ENCODE results near the gene FLT1. TPM values are rescaled to one million over a fixed set of nuclear protein-coding genes. Genes with fewer than 3 reads are reported as not detected.
A peak's percentile ranks its signal among the peaks of the same experiment; 100 is the strongest.

The FLT1 gene
- total RNA-seq, 2 donors from 2014 or later: 0.27 to 0.42 TPM

GRCh38 chr13:28392896-28393505 is 101.9 kb downstream of the FLT1 start:
- DNase-seq: no peak
- H3K36me3 Mint-ChIP-seq (ENCODE audit: low read depth): no peaks in the 10 kb centered on the region
- no peak for ATAC-seq
- H3K4me1 Mint-ChIP-seq: no peaks in the 10 kb centered on the region
- H3K4me3 Mint-ChIP-seq: no peak overlapping the region
- no peaks in the 10 kb centered on the region for H3K9me3 ChIP-seq (ENCODE audit: control insufficient read depth, low read length, poor library complexity, severe bottlenecking)
- H3K27ac Mint-ChIP-seq: no peak overlapping the region
- H3K27me3 Mint-ChIP-seq: peaks cover 31% of the 10 kb centered on the region

GRCh38 chr13:28392428-28392827 is 102.5 kb downstream of the FLT1 start:
- H3K4me1 Mint-ChIP-seq: no peaks in the 10 kb centered on the region
- H3K36me3 Mint-ChIP-seq (ENCODE audit: low read depth): no peaks in the 10 kb centered on the region
- H3K27me3 Mint-ChIP-seq: peaks cover 37% of the 10 kb centered on the region
- DNase-seq (no peak), ATAC-seq (no peak)
- no peaks in the 10 kb centered on the region for H3K9me3 ChIP-seq (ENCODE audit: control insufficient read depth, low read length, poor library complexity, severe bottlenecking)
- H3K4me3 Mint-ChIP-seq: no peak overlapping the region
- H3K27ac Mint-ChIP-seq: no peak overlapping the region

GRCh38 chr13:28387740-28388501 is 107.0 kb downstream of the FLT1 start:
- peaks cover 5% of the 10 kb centered on the region for H3K4me1 Mint-ChIP-seq
- H3K27ac Mint-ChIP-seq: no peak overlapping the region
- ATAC-seq (no peak), DNase-seq (no peak)
- H3K36me3 Mint-ChIP-seq (ENCODE audit: low read depth): peaks cover 2% of the 10 kb centered on the region
- no peak overlapping the region for H3K4me3 Mint-ChIP-seq
- H3K27me3 Mint-ChIP-seq: peaks cover 36% of the 10 kb centered on the region
- no peaks in the 10 kb centered on the region for H3K9me3 ChIP-seq (ENCODE audit: control insufficient read depth, low read length, poor library complexity, severe bottlenecking)

- Mint-ChIP-seq H3K36me3 (ENCODE audit: low read depth) (peaks cover 2% of the 10 kb centered on the region), H3K27ac (no peak overlapping the region), H3K27me3 (peaks cover 30% of the 10 kb centered on the region)
Observed at GRCh38 chr13:28385362-28385761, 109.6 kb downstream of the FLT1 start.

GRCh38 chr13:28384789-28385188 is 110.1 kb downstream of the FLT1 start:
- Mint-ChIP-seq H3K4me1 (peaks cover 5% of the 10 kb centered on the region), H3K27ac (no peak overlapping the region), H3K27me3 (peaks cover 24% of the 10 kb centered on the region), H3K36me3 (ENCODE audit: low read depth) (peaks cover 2% of the 10 kb centered on the region), H3K4me3 (no peak overlapping the region)
- no peak for DNase-seq
- ATAC-seq: no peak
- H3K9me3 ChIP-seq (ENCODE audit: control insufficient read depth, low read length, poor library complexity, severe bottlenecking): no peaks in the 10 kb centered on the region

More at GRCh38 chr13:28385362-28385761, 109.6 kb downstream of the FLT1 start:
- DNase-seq (no peak), ATAC-seq (no peak)
- no peaks in the 10 kb centered on the region for H3K9me3 ChIP-seq (ENCODE audit: control insufficient read depth, low read length, poor library complexity, severe bottlenecking)
- H3K4me3 Mint-ChIP-seq: no peak overlapping the region
- H3K4me1 Mint-ChIP-seq: peaks cover 5% of the 10 kb centered on the region

GRCh38 chr13:28380319-28380718 is 114.6 kb downstream of the FLT1 start:
- H3K27ac Mint-ChIP-seq: no peak overlapping the region
- H3K36me3 Mint-ChIP-seq (ENCODE audit: low read depth): peaks cover 4% of the 10 kb centered on the region
- peaks cover 25% of the 10 kb centered on the region for H3K27me3 Mint-ChIP-seq
- peaks cover 5% of the 10 kb centered on the region for H3K4me1 Mint-ChIP-seq
- no peaks in the 10 kb centered on the region for H3K9me3 ChIP-seq (ENCODE audit: control insufficient read depth, low read length, poor library complexity, severe bottlenecking)
- no peak for DNase-seq
- ATAC-seq: no peak
- no peak overlapping the region for H3K4me3 Mint-ChIP-seq

- H3K27me3 Mint-ChIP-seq: peaks cover 21% of the 10 kb centered on the region
- no peak for DNase-seq
- peaks cover 4% of the 10 kb centered on the region for H3K36me3 Mint-ChIP-seq (ENCODE audit: low read depth)
- H3K4me3 Mint-ChIP-seq: no peak overlapping the region
- ATAC-seq: no peak
- peaks cover 1% of the 10 kb centered on the region for H3K4me1 Mint-ChIP-seq
- no peaks in the 10 kb centered on the region for H3K9me3 ChIP-seq (ENCODE audit: control insufficient read depth, low read length, poor library complexity, severe bottlenecking)
- no peak overlapping the region for H3K27ac Mint-ChIP-seq
Observed at GRCh38 chr13:28379371-28380083, 115.4 kb downstream of the FLT1 start.

- ATAC-seq (no peak), DNase-seq (no peak)
- no peak overlapping the region for H3K4me3 Mint-ChIP-seq
- peaks cover 19% of the 10 kb centered on the region for H3K27me3 Mint-ChIP-seq
- H3K36me3 Mint-ChIP-seq (ENCODE audit: low read depth): peaks cover 2% of the 10 kb centered on the region
- no peak overlapping the region for H3K27ac Mint-ChIP-seq
- H3K9me3 ChIP-seq (ENCODE audit: control insufficient read depth, low read length, poor library complexity, severe bottlenecking): no peaks in the 10 kb centered on the region
- no peaks in the 10 kb centered on the region for H3K4me1 Mint-ChIP-seq
Observed at GRCh38 chr13:28376604-28377003, 118.3 kb downstream of the FLT1 start.

- ATAC-seq (no peak), DNase-seq (no peak)
- no peak overlapping the region for H3K27ac Mint-ChIP-seq
- H3K9me3 ChIP-seq (ENCODE audit: control insufficient read depth, low read length, poor library complexity, severe bottlenecking): no peaks in the 10 kb centered on the region
- H3K4me1 Mint-ChIP-seq: no peaks in the 10 kb centered on the region
- H3K36me3 Mint-ChIP-seq (ENCODE audit: low read depth): peaks cover 2% of the 10 kb centered on the region
- peaks cover 19% of the 10 kb centered on the region for H3K27me3 Mint-ChIP-seq
- H3K4me3 Mint-ChIP-seq: no peak overlapping the region
Observed at GRCh38 chr13:28375250-28375930, 119.5 kb downstream of the FLT1 start.

GRCh38 chr13:28373810-28374209 is 121.1 kb downstream of the FLT1 start:
- H3K9me3 ChIP-seq (ENCODE audit: control insufficient read depth, low read length, poor library complexity, severe bottlenecking): no peaks in the 10 kb centered on the region
- peaks cover 14% of the 10 kb centered on the region for H3K27me3 Mint-ChIP-seq
- ATAC-seq (no peak), DNase-seq (no peak)
- H3K4me3 Mint-ChIP-seq: no peak overlapping the region
- H3K36me3 Mint-ChIP-seq (ENCODE audit: low read depth): no peaks in the 10 kb centered on the region
- no peaks in the 10 kb centered on the region for H3K4me1 Mint-ChIP-seq
- H3K27ac Mint-ChIP-seq: no peak overlapping the region

- H3K27me3 Mint-ChIP-seq: peaks cover 1% of the 10 kb centered on the region
- no peaks in the 10 kb centered on the region for H3K4me1 Mint-ChIP-seq
- no peaks in the 10 kb centered on the region for H3K9me3 ChIP-seq (ENCODE audit: control insufficient read depth, low read length, poor library complexity, severe bottlenecking)
- no peak overlapping the region for H3K27ac Mint-ChIP-seq
- DNase-seq (no peak), ATAC-seq (no peak)
- H3K36me3 Mint-ChIP-seq (ENCODE audit: low read depth): no peaks in the 10 kb centered on the region
- no peak overlapping the region for H3K4me3 Mint-ChIP-seq
Observed at GRCh38 chr13:28370448-28370847, 124.5 kb downstream of the FLT1 start.

GRCh38 chr13:28358708-28359107 is 136.2 kb downstream of the FLT1 start:
- Mint-ChIP-seq H3K4me3 (no peak overlapping the region), H3K27ac (no peak overlapping the region), H3K27me3 (peaks cover 5% of the 10 kb centered on the region), H3K36me3 (ENCODE audit: low read depth) (no peaks in the 10 kb centered on the region), H3K4me1 (peaks cover 14% of the 10 kb centered on the region)
- no peaks in the 10 kb centered on the region for H3K9me3 ChIP-seq (ENCODE audit: control insufficient read depth, low read length, poor library complexity, severe bottlenecking)
- DNase-seq (no peak), ATAC-seq (no peak)

GRCh38 chr13:28357911-28358433 is 137.0 kb downstream of the FLT1 start:
- no peak for DNase-seq
- Mint-ChIP-seq H3K4me3 (no peak overlapping the region), H3K4me1 (peaks cover 14% of the 10 kb centered on the region), H3K27me3 (peaks cover 5% of the 10 kb centered on the region), H3K36me3 (ENCODE audit: low read depth) (no peaks in the 10 kb centered on the region), H3K27ac (peak overlapping the region; percentile 10)
- no peak for ATAC-seq
- no peaks in the 10 kb centered on the region for H3K9me3 ChIP-seq (ENCODE audit: control insufficient read depth, low read length, poor library complexity, severe bottlenecking)

All from T-helper 17 cell (primary cell).